ENCODE results near the gene MLNR.

MLNR gene, protein sequence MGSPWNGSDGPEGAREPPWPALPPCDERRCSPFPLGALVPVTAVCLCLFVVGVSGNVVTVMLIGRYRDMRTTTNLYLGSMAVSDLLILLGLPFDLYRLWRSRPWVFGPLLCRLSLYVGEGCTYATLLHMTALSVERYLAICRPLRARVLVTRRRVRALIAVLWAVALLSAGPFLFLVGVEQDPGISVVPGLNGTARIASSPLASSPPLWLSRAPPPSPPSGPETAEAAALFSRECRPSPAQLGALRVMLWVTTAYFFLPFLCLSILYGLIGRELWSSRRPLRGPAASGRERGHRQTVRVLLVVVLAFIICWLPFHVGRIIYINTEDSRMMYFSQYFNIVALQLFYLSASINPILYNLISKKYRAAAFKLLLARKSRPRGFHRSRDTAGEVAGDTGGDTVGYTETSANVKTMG

DNA sequence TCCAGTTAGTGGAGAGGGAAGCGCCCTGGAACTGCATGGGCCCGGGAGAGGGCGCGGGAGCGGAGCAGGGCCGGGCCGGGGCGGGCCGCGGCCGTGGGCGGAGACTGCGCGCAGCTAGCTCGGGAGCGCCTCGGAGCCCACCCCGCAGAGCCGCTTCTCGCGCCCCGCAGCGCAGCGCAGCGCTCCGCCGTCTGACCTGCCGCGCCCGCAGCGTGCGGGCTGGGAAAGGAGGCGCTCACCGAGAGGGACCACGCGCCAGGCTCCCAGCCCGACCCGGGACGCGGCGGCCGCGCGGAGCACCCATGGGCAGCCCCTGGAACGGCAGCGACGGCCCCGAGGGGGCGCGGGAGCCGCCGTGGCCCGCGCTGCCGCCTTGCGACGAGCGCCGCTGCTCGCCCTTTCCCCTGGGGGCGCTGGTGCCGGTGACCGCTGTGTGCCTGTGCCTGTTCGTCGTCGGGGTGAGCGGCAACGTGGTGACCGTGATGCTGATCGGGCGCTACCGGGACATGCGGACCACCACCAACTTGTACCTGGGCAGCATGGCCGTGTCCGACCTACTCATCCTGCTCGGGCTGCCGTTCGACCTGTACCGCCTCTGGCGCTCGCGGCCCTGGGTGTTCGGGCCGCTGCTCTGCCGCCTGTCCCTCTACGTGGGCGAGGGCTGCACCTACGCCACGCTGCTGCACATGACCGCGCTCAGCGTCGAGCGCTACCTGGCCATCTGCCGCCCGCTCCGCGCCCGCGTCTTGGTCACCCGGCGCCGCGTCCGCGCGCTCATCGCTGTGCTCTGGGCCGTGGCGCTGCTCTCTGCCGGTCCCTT is at the start of gene MLNR:
TSS of gene MLNR (plus strand) at position 303 of the 820 bp plus-strand sequence. CDS start at position 303, 0 bp downstream.
- DNase-seq = peak; percentile 30 to 40

DNA sequence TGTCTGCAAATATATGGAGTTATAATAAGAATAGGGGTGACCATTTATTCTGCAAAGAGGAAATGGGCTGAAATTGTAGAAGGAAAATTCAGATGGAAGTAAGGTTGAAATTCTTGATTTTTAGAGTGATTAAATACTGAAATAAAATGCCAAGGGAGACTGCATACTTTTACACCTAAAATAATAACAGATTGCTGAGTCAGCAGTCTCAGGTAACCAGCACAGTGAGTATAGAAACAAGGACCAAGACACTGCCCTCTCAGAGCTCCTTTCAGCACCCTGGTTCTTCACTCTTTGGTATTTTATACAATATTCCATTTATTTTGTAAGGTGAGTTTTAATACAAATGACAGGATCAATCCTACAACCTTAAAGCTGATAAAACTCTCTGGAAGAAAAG is 48.8 kb upstream of the MLNR start:
- no peak for DNase-seq

DNA sequence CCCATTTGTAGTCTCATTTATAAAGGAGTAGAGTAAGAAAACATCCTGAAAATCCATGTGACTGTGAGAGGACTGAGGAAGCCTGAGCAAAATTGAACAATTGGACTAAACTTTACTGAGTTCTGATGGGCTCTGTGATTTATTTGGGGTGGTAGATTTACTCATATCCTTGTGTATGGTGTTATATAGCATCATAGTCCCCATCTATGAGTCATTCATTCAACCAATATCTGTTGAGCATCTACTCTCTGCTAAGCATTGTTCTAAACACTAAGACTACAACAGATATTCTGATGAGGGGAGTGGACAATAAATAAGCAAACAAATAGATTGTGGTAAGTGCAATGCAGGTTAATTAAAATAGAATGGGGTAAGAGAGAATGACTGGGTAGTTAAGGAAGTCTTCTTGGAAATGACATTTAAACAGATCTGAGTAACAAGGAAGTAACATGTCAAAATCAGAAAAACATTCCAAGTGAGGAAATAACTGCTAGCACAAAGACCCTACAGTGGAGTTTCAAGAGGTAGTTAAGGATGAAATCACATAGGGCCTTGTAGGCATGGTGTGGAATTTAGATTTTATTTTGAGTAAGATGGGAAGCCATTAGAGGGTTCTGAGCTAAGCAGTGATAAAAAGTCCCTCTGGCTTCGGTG is 36.3 kb upstream of the MLNR start:
- no peak for DNase-seq

DNA sequence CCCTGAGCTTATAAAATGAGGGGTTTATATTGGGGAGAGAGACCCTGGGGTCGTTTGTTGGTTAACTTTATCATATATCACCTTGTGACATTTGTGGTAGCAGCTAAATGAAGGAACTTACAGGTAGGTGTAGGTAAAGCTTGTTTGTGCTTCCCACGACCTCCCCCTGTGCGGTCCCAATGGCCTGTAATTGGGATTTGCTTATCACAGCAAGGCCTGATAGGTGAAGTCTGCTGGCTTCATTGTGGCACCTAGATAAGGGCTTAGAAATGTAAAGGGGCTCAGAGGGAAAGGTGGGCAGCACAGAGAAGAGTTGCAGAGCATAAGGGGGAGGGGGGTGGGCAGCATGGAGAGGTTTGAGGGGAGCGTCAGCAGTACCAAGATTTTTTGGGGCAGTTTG is 35.5 kb upstream of the MLNR start:
- DNase-seq = no peak

DNA sequence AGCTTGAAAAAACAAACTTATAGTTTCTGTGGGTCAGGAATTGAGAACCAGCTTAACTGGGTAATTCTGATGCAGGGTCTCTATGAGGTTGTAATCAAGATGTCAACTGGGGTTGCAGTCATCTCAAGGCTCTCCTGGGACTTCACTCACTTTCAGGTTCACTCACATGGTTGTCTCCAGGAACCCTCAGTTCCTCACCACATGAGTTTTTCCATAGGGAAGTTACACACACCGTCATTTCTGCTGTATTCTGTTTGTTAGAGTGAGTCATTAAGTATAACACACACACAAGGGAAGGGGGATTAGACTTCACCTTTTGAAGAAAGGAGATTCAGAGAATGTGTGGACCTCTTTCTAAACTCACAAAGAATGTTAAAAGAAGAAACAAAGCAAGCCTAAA is 34.9 kb upstream of the MLNR start:
- no peak for DNase-seq

DNA sequence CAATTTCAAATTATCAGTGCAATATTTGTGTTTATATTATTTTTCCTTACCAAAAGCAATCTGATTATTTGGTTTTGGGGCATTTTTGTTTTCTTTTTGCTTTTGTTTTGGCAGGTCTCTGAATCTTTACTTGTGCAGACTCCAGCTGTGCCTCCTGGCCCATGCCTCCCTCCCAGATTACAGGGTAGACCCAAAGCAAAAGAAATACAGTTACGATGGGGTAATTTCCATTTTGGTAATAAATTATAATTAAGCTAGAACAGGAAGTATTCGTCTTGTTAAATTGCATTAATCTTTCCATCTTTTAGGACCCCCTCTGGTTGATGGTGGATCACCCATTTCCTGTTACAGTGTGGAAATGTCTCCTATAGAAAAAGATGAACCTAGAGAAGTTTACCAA is 29.2 kb upstream of the MLNR start:
- no peak for DNase-seq

DNA sequence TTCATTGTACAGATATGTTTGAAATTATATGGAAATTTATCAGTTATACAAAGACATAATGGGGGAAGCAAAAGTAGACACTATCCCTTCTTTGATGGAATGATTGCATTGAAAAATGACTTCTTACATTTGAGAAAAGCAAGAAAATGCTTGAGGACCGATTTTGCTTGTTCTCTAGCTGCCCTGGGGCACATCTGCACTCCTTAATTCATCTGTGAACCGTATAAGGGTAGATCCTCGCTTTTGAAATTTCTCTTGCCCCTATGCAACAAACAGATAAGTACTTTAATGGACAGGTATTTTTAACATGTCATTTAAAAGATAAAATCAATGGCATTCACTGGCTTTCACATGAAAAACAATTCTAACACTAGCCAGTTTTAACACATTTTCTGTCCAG is 13.5 kb upstream of the MLNR start:
- no peak for DNase-seq

DNA sequence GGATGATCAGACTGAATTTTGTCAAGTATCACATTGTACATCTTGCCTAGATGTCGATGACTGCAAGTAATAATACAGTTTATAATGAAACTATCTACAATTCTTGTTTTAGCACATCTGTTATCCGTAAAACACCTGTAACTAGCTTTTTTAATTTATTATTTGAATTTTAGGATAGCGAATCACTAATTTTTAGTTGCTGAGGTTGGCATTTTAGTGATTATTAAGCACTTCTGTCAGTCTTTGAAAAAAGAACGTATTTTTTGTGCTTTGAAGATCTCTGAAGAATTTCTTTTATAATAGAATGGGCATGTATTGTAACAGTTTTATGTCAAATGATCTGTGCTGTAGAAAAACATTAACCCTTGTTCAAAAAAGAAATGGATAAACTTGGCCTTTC is 11.5 kb upstream of the MLNR start:
- DNase-seq = no peak

DNA sequence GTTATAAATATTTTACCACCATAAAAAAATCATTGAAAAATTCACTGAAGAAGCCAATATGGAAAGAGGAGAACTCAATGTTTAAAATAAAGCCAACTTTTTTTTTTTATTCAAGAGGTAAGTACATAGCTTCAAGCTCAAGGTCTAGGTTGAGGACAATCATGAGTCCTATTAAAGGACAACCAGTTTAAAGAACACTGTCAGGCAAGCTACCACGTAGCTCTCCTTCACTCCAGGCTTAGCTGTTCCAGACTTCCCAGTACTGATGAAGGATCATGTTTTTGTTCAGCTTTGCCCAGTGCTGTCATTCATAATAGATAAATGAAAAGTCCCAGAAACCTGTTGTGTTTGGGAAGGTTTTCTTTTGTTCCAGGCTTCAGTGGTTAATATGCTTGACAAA is 10.0 kb upstream of the MLNR start:
- no peak for DNase-seq

DNA sequence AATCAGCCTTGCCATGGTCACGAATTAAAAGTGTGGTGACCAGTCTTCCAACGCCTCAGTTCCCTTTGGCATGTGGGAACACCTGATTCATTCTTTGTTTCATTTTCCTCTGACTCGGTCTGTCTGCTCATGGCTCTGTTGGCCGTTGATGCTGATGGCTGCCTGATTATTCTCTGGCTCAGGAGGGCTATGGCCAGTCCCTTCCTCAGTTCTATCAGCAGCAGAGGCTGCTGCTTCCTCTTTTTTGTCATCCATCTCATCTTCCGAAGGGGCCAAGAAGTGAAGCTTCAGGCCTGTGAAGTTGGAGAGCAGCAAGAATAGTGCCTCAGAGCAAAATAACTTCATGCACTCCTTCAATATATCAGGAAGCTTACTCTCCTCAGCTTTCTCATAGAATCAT is 9.5 kb upstream of the MLNR start:
- no peak for DNase-seq

DNA sequence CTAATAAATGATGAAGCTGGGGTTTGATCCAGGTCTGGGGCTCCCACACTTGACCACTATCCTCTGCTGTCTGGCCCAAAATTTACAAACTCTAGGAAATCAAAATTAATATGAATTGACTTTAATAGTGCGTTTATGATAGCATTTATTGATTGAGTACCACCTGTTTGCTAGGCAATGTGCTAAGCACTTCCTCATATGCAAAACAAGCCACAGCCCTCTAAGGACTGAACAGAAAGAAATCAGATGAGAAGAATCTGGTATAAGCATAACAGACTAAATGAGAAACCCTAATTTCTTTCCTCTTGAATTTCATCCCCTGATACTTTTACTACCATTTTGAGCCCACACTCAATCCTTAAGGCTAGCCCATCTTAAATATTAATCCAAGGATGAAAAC is 6.6 kb upstream of the MLNR start:
- DNase-seq = no peak

DNA sequence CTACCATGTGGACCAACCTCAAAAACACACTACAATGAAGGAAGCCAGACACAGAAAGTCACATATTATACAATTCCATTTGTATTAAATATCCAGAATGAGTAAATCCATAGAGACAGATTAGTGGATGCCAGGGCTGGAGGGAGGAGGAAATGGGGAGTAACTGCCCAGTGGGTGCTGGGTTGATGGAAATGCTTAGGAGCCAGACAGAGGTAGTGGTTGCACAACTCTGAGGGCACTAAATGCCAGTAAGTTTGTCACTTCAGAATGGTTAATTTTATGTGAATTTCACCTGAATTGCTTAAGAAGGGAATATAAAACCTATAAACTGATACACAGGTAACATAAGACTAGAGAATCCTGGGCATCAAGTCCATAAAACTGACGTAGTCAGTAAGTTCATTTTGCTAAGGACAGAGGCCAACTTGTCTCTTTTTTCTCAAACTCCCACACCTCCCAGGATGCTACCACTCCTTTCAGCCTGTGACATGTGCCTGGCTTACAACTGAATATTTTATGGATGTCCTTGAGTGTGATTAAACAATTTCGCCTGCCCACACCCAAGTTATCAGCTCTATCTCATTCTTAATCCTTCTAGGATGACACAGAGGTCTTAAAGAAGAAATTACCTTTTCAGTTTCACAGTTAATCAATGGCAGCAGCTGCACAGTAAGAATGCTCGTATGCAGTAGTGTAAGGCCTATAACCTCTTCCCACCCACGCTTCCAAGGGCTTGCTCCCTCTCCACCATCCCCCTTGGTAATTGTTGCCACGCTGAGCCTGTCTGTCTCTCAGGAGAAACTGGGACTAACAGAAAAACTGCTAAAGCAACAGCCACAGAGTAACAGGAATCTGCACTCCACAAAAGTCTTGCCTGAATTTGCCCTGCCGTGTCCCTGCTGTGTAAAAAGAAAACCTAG is 5.9 kb upstream of the MLNR start:
- DNase-seq = no peak

DNA sequence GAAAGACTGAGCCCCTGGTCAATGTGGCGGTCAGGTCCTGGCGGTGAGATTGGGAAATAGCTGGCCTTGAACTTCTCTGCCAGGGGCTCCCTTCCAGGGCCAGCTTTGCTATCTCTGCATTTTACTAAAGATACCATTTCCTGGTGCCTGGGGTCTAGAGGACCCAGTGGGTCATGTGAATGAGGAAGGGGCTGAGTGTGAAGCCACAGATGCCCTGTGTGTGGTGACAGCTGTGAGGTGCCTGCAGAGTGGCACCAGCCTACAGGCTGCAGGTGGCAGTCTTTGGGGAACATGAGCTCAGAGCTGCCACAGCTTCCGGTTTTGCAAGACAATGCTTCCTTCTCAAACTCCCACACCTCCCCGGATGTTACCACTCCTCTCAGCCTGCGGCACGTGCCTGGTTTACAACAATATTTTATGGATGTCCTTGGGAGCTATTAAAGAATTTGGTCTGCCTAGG is 5.2 kb upstream of the MLNR start:
- DNase-seq = peak; percentile 49 to 65

DNA sequence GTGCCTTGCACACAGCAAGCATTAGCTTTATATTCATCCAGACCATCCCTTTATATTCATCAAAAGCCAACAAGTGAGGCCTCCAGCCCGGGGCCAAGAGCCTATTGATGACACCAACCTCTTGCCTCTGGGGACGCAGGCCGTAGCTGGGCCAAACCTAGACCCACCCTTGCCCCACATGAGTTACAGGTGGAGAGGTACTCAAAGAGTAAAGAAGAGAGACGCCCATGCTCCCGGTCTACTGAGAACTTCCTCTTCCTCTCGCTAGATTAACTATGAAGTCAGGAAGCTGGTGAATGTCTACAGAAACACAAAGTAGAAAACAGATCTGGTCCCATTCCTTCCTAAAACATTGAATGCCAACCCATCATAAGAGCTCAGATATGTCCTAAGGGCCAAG is 3.8 kb upstream of the MLNR start:
- DNase-seq = no peak

DNA sequence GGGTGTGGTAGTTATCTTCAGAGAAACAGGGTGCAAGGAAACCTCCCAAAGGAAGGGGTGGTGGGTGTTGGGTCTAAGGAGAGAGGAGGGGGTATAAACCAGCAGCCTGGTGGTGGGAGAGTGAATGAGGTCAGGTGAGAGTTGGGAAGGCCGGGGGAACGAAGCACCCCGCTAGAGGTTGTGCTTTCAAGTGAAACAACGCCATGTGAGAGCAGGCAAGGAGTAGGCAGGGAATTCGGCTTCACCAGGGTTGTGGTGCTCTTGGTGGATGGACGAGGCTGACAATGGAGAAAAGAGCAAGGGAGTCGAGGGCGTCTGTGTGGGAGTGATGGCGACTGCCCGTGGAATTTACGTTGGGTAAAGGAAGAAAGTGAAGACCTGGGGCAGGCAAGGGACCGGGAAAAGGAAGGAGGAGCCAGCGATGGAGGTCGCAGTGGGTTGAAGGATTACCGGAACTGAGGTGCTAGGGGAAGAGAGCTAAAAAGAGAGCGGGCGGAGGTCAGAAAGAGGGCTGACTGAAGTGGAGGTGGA is 2.1 kb upstream of the MLNR start:
- DNase-seq = no peak

DNA sequence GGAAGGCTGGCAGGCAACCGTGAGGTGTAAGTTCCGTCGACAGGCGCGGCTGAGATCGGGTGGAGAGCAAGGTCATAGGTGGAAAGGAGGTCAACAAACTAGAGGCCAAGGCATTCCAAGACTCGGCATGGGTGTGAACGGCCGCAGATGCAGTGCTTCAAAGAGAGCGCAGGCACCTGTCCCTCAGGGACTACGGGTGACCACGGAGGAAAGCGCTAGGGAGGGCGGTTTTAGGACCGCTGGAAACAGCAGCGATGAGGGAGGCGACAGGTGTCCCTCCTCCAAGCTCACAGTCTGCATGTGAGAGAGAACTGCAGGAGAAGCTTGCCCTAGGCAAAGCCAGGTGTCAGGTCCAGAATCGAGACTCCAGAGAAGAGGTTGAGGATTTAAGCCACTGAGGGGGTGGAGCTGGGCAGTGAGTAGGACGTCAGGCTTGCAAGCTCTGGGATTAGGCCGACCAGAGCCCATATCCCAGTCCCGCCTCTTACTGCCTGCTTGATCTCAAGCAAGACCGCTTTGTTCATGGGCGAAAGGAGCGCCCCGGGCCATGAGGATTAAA is 1.6 kb upstream of the MLNR start:
- no peak for DNase-seq

DNA sequence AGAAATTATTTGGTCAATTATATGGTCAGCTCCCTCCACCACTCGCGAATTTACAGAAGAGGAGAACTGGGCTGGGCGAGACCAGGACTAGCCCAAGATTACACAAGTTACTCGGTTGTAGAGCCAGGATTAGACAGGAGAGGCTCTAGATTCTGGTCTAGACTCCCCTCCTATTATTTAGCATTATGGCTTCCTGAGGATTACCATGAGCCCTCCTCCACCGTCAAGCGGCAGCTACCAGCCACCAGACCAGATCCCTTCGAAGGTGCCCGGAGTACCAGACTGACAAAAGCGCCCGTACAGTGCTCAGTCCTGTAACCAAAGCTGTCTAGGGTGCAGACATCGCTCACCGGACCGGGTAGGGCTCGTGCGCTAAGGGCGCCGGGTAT is 497 bp upstream of the MLNR start:
- no peak for DNase-seq

DNA sequence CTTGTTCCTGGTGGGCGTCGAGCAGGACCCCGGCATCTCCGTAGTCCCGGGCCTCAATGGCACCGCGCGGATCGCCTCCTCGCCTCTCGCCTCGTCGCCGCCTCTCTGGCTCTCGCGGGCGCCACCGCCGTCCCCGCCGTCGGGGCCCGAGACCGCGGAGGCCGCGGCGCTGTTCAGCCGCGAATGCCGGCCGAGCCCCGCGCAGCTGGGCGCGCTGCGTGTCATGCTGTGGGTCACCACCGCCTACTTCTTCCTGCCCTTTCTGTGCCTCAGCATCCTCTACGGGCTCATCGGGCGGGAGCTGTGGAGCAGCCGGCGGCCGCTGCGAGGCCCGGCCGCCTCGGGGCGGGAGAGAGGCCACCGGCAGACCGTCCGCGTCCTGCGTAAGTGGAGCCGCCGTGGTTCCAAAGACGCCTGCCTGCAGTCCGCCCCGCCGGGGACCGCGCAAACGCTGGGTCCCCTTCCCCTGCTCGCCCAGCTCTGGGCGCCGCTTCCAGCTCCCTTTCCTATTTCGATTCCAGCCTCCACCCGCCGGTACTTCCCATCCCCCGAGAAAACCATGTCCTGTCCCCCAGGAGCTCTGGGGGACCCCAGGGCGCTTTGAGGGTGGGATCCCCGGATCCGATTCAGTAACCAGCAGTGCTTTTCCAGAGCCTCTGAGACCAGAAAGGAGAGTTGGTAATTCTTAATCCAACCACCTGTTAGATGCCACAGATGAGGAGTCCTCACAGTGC is 885 bp downstream of the MLNR start:
- DNase-seq = no peak

DNA sequence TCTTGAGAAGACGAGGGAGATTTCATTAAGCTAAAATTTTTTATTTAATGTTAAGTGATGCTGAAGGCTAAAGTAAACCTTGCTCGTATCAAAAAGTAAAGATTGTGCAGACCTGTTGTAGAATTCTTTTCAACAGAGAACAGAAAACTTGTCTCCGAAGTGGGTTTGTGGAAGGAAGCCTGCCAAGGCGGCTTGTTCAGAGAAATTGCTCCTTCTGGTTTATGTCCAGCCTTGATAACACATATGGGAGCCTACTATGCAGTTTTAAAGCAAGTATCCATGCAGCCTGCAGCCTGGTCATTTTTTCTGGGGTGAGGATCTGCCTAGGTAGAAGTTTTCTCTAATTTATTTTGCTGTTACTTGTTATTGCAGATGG is 1.4 kb downstream of the MLNR start:
- DNase-seq = no peak

DNA sequence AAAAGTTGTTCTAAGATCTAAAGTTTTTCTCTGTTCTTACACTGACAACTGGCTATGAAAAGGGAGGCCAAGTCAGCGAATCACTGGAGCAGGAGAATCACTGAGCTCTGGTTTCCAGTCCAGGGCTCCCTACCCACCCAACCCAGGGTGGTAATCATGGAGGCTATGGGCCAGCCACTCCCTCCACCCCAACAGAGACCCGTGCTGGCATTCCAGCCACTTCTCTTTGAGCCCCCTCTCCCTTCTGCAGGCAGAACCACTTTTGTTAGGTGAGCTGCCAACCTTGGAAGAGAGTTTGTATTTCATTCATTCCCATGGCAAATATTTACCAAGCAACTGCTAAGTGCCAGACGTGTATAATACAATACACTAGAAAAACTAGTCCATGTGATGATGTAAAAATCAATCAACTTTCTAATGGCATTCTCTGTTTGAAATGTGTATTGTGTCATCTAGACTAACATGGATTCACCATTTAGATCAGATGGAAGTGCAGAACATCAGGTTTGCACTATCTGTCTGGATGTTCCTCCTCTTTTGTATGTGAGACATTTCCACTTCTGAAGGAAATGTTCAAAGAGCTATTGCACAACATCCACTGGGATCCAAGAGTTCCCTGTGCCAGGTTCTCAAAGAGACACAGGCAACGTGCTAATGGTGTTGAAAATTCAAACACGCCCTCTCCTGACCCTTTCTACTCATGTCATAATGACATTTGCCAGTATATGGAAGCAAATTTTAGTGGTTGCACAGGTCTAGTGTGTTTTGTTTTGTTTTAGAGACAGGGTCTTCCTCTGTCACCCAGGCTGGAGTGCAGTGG is 5.3 kb downstream of the MLNR start:
- no peak for DNase-seq

All from CD4-positive, alpha-beta T cell treated with Interleukin-1 beta for 1 hour (primary cell).